Calu3 (cell line): ENCODE measurements around the gene CPED1. TPM values are rescaled to one million over a fixed set of nuclear protein-coding genes. Genes with fewer than 3 reads are reported as not detected.
"Not testable (repeated sequence)": the region's sequence is repeated elsewhere in the genome, so short reads cannot be mapped to it uniquely, and the experiment has no call there.

ENCODE experiments used
- BruUV-seq: library from RNA; stranded (reverse); fragments of 400-500 nt; replicated peaks from 2 replicates; lab custom pipeline; 2021; lab: Mats Ljungman, UMichigan
- CTCF ChIA-PET: fragments of 300-600 bp; sonication (Branson Sonifier 250); formaldehyde crosslinking; loops from one replicate; lab custom pipeline; 2022; ENCODE audit warnings: antibody characterized with exemption; lab: Charles Lee
- DNase-seq: peaks from one replicate; pipeline ENCODE4 v3.0.0; 2022
- H3K27ac Mint-ChIP-seq: one replicate; pipeline ENCODE4 v1.8.0; 2022; ENCODE audit warnings: mixed read lengths; ENCODE audit not compliant: unreplicated experiment
- H3K27me3 Mint-ChIP-seq: one replicate; pipeline ENCODE4 v1.8.0; 2022; ENCODE audit warnings: mixed read lengths; ENCODE audit not compliant: unreplicated experiment
- H3K36me3 Mint-ChIP-seq: one replicate; pipeline ENCODE4 v1.8.0; 2022; ENCODE audit warnings: mild to moderate bottlenecking, moderate library complexity, mixed read lengths; ENCODE audit not compliant: insufficient read depth, unreplicated experiment
- H3K4me1 Mint-ChIP-seq: one replicate; pipeline ENCODE4 v1.8.0; 2022; ENCODE audit warnings: mild to moderate bottlenecking, low read depth, mixed read lengths; ENCODE audit not compliant: unreplicated experiment
- H3K4me3 Mint-ChIP-seq: one replicate; pipeline ENCODE4 v1.8.0; 2022; ENCODE audit warnings: mild to moderate bottlenecking, low read depth, moderate library complexity, mixed read lengths; ENCODE audit not compliant: unreplicated experiment
- H3K9me3 Mint-ChIP-seq: one replicate; pipeline ENCODE4 v1.8.0; 2022; ENCODE audit warnings: low read depth, mixed read lengths; ENCODE audit not compliant: unreplicated experiment
- CTCF ChIP-seq: fragments of 200-600 bp; IDR thresholded peaks from one replicate; pipeline ENCODE4 v1.8.0; 2022; ENCODE audit warnings: antibody characterized with exemption; ENCODE audit not compliant: unreplicated experiment
- intact Hi-C: fragments of 100-400 bp; cut with micrococcal nuclease; formaldehyde crosslinking; loops from one replicate; pipeline ENCODE4 v1.10.0; 2022; ENCODE audit not compliant: unreplicated experiment
- total RNA-seq: library from RNA; stranded (reverse); gene quantifications from 2 replicates; pipeline ENCODE4 v1.2.3, GENCODE V29; 2022

The CPED1 gene
- total RNA-seq, 1 experiment from 2014 or later: 0.24 TPM

- intact Hi-C loops: no loop called here
- Mint-ChIP-seq H3K4me3 (no peak overlapping the region), H3K27me3 (no peaks in the 10 kb centered on the region), H3K4me1 (no peaks in the 10 kb centered on the region), H3K36me3 (no peaks in the 10 kb centered on the region), H3K9me3 (peaks cover 7% of the 10 kb centered on the region), H3K27ac (no peak overlapping the region)
- CTCF ChIA-PET: no interaction called here
- DNase-seq: no peak
- no peak for TF ChIP-seq CTCF
- no TSS peak for BruUV-seq
Observed at GRCh38 chr7:121286186-121286585, 297.7 kb downstream of the CPED1 start.

- H3K36me3 Mint-ChIP-seq: no peaks in the 10 kb centered on the region
- no peak overlapping the region for H3K4me3 Mint-ChIP-seq
- DNase-seq: no peak
- peaks cover 9% of the 10 kb centered on the region for H3K9me3 Mint-ChIP-seq
- no TSS peak for BruUV-seq
- H3K27ac Mint-ChIP-seq: no peak overlapping the region
- intact Hi-C loops: no loop called here
- no peak for TF ChIP-seq CTCF
- peaks cover under 1% of the 10 kb centered on the region for H3K27me3 Mint-ChIP-seq
- CTCF ChIA-PET: no interaction called here
- no peaks in the 10 kb centered on the region for H3K4me1 Mint-ChIP-seq
Observed at GRCh38 chr7:121286742-121287734, 298.5 kb downstream of the CPED1 start.

- H3K9me3 Mint-ChIP-seq: peaks cover 8% of the 10 kb centered on the region
- no TSS peak for BruUV-seq
Observed at GRCh38 chr7:121288894-121289293, 300.4 kb downstream of the CPED1 start.

GRCh38 chr7:121289930-121290329 lies 301.4 kb downstream of the CPED1 start:
- DNase-seq, CTCF ChIA-PET, H3K4me3 Mint-ChIP-seq, H3K4me1 Mint-ChIP-seq, H3K36me3 Mint-ChIP-seq, intact Hi-C loops, H3K27ac Mint-ChIP-seq, BruUV-seq, H3K9me3 Mint-ChIP-seq: not testable (repeated sequence)
- H3K27me3 Mint-ChIP-seq: peaks cover 22% of the 10 kb centered on the region

More at GRCh38 chr7:121288894-121289293, 300.4 kb downstream of the CPED1 start:
- Mint-ChIP-seq H3K36me3 (no peaks in the 10 kb centered on the region), H3K4me1 (no peaks in the 10 kb centered on the region), H3K27me3 (peaks cover 16% of the 10 kb centered on the region), H3K4me3 (no peak overlapping the region), H3K27ac (no peak overlapping the region)
- no peak for TF ChIP-seq CTCF
- CTCF ChIA-PET: no interaction called here
- intact Hi-C loops: no loop called here
- DNase-seq: no peak
